Mucosa of descending colon (tissue), 3 donors: ENCODE results near the gene SLC9A1. TPM values are rescaled to one million over a fixed set of nuclear protein-coding genes. Genes with fewer than 3 reads are reported as not detected.
"Not testable (repeated sequence)": the region's sequence is repeated elsewhere in the genome, so short reads cannot be mapped to it uniquely, and the experiment has no call there.

Experiments
- ATAC-seq: fragments of 200-7000 bp; cut with Tn5 transposase; one replicate; pipeline ENCODE4 v1.9.1; 2020; ENCODE audit warnings: mild to moderate bottlenecking, moderate library complexity
- DNase-seq, 3 donors: peaks; one replicate each; pipeline ENCODE4 v3.0.0-alpha.2; 2020
- H3K36me3 ChIP-seq: fragments of 200-600 bp; one replicate; pipeline ENCODE4 v1.8.0; 2021; ENCODE audit warnings: low read depth, mild to moderate bottlenecking
- H3K4me1 ChIP-seq: fragments of 200-600 bp; one replicate; pipeline ENCODE4 v1.8.0; 2021; ENCODE audit warnings: low read depth, mild to moderate bottlenecking
- H3K4me3 ChIP-seq: fragments of 200-600 bp; one replicate; pipeline ENCODE4 v1.8.0; 2021; ENCODE audit warnings: mild to moderate bottlenecking
- H3K9me3 ChIP-seq: fragments of 200-600 bp; one replicate; pipeline ENCODE4 v1.8.0; 2021; ENCODE audit warnings: mild to moderate bottlenecking
- intact Hi-C, 2 donors: fragments of 100-400 bp; cut with DNase I in 1 of 2; cut with micrococcal nuclease in 1 of 2; formaldehyde crosslinking; loops; one replicate each; pipeline versions ENCODE4 v1.11.0 to v1.11.1; 2022; cut with DNase I, micrococcal nuclease
- long read RNA-seq, 2 donors: library from polyadenylated mRNA; unstranded; transcript quantifications; one replicate each; pipeline ENCODE4 v2.0.0, GENCODE V29; 2019 to 2021
- total RNA-seq, 3 donors: library from RNA; stranded (reverse); fragmentation: NEBNext Ultra II Directional in 2 of 3; extraction: Animal tissue kit (Norgen Biotek cat#: 25700) in 2 of 3; gene quantifications; one replicate each; pipeline versions ENCODE4 v1.2.1 to v1.2.4, GENCODE V29; 2021 to 2023
- TF ChIP-seq, protein P1 (sequence below): fragments of 200-600 bp; IDR thresholded peaks from one replicate; pipeline ENCODE4 v1.8.0; 2022; ENCODE audit warnings: antibody characterized with exemption, mild to moderate bottlenecking
- donor health status: DM: no; HTN: no; CAD: no; lungs with moderate emphysema.
- donor health status: DM: no; HTN: no; CAD: no.
- donor health status: DM: no; HTN: yes; CAD: no.

Gene SLC9A1
- 100 to 1,000 TPM in 1 of 3 donors, 10 to 100 TPM in 2; 77.9 to 126 (median 84.1) TPM for total RNA-seq
- long read RNA-seq, donor 1, full-length matches to known transcripts: 15 of 69 reads
- long read RNA-seq, donor 1, partial matches to known transcripts: 34 of 69 reads
- long read RNA-seq, donor 1, other reads (novel, unspliced or antisense): 20 of 69 reads
- long read RNA-seq, donor 2, partial matches to known transcripts: 4 of 14 reads
- long read RNA-seq, donor 2, other reads (novel, unspliced or antisense): 10 of 14 reads

DNA sequence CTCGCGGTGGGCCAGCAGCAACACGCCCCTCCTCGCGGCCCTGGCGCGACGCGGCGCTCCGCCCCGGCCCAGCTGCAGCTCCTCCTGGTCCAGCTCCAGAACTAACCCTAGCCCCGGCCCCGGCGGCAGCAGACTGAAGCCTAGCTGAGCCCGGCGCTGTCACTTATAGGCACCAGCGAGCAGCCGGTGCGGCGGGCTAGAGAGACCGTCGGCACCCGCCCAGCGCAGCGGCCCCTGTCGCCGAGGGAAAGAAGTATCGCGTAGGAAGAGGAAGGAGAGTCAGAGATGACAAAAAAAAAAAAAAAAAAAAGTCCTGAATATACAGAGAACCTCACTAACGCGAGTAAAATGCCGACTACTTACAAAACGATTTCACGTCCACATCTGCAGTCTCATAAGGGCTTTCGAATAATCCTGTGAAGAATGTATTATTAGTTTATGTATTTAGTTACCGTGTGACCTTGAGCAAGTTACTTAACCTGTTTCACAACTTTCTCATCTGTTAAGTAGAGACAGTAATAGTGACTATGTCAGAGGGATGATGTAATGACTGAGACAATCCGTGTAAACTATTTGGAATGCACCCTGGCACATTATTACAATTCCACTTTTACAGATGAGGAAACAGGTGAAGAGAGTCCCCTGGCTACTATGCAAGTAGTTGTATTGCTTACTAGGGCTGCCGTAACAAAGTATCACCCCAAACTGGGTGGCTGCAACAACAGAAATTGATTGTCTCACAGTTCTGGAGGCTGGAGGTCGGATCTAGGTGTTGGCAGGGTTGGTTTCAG, at the start of gene SLC9A1:
Gene SLC9A1, minus strand, starts transcription at position 135 of the 791 bp plus-strand sequence. CDS start 791 bp downstream, outside the sequence.
- peak; percentile 96 for ATAC-seq
- TF ChIP-seq, protein P1, sequence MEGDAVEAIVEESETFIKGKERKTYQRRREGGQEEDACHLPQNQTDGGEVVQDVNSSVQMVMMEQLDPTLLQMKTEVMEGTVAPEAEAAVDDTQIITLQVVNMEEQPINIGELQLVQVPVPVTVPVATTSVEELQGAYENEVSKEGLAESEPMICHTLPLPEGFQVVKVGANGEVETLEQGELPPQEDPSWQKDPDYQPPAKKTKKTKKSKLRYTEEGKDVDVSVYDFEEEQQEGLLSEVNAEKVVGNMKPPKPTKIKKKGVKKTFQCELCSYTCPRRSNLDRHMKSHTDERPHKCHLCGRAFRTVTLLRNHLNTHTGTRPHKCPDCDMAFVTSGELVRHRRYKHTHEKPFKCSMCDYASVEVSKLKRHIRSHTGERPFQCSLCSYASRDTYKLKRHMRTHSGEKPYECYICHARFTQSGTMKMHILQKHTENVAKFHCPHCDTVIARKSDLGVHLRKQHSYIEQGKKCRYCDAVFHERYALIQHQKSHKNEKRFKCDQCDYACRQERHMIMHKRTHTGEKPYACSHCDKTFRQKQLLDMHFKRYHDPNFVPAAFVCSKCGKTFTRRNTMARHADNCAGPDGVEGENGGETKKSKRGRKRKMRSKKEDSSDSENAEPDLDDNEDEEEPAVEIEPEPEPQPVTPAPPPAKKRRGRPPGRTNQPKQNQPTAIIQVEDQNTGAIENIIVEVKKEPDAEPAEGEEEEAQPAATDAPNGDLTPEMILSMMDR: peak; percentile 82
- peak; percentile 94 to 97 (median 97) for DNase-seq
- Histone ChIP-seq H3K4me3 (peak within 1 kb of the TSS; percentile 72), H3K4me1 (peaks cover 40% of the 10 kb centered on the region), H3K36me3 (no peaks in the 10 kb centered on the region), H3K9me3 (no peaks in the 10 kb centered on the region)
- intact Hi-C loops: no loop called here

DNA sequence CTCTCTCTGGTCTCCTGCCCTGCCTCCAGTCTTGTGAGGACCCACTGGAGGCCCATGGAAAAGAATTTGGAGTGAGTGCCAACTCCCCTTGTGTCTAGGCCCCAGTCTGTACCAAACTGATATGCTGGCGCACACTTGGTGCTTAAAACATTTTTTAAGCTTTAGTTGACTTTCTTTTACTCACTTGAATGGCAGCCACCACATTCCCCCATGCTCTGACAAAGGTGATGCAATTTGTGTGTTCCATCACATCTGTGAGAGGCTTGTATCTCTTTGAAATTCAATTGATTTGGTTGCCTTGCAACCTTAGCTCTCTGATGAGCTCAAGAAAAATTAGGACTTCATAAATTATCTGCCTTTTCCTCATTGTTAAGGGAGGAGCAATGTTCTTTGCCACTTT, 49.0 kb upstream of the SLC9A1 start:
- DNase-seq (no peak), ATAC-seq (no peak)
- no peaks in the 10 kb centered on the region for H3K36me3 ChIP-seq
- H3K4me3 ChIP-seq: no peak overlapping the region
- TF ChIP-seq, protein P1: no peak
- intact Hi-C loops: no loop called here
- no peaks in the 10 kb centered on the region for H3K4me1 ChIP-seq
- no peaks in the 10 kb centered on the region for H3K9me3 ChIP-seq

DNA sequence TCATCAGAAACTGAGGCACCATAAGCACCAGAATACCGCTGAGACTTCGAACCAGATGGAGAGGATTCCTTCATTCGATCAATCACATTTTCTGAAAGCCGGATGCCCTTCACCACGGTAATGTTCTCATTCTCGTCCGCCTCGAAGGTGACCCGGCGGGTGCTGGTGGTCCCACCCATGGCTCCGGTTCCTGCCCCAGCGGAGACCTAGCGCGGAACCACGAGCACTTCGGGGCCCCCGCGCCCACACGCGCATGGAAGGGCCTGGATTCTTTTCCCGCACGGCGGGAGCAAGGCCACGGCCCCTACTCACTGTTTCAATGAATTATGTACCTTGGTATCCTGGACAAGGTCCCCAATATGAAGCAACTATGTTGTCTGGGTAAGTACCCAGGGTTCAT, 46.4 kb upstream of the SLC9A1 start:
- peaks cover 5% of the 10 kb centered on the region for H3K4me1 ChIP-seq
- H3K4me3 ChIP-seq: no peak overlapping the region
- H3K9me3 ChIP-seq: no peaks in the 10 kb centered on the region
- ATAC-seq (no peak), DNase-seq (no peak)
- intact Hi-C loops: no loop called here
- TF ChIP-seq, protein P1: no peak
- H3K36me3 ChIP-seq: no peaks in the 10 kb centered on the region

DNA sequence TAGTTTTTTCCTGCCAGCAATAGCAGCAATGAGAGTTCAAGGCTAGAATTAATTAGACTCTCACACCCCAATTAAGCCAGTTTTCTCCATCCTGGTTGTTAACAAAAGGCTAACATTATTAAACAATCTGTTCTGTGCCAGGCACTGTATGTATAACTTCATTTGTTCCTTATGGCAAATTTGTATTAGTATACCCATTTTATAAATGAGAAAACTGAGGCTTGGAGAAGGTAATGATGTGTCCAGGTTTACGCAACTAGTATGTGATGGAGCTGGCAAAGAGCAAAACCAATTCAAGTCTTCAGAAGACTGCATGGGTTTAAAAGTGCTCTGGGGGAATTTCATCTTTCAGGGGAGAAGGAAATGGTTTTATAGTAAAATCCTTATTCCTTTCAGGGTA, 38.3 kb upstream of the SLC9A1 start:
- Histone ChIP-seq H3K4me3 (no peak overlapping the region), H3K4me1 (peaks cover 17% of the 10 kb centered on the region), H3K9me3 (no peaks in the 10 kb centered on the region), H3K36me3 (no peaks in the 10 kb centered on the region)
- ATAC-seq (no peak), DNase-seq (no peak)
- intact Hi-C loops: loop anchor here in 1 of 2 donors (10.0 kb wide), 1 partner anchor 92 kb away; no protein-coding TSS in a partner anchor
- TF ChIP-seq, protein P1: no peak

DNA sequence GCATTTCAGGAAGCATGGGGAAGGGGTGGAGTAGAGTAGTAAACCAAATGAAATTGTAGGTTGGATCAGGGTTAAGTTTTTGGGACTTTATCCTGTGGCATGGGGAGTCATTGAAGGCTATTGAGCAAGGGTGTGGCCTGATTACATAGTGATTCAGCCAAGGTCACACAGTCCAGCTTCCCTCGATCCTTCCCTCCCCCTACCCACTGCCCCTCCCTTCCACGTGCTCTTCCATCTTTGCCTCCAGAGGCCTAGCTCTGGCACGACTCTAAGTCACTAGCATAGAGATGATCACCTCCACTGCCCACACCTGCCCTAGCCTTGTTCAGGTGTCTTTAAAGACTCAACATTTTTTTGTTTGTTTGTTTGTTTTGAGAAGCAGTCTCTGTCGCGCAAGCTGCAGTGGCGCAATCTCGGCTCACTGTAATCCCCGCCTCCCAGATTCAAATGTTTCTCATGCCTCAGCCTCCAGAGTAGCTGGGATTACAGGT, 37.2 kb upstream of the SLC9A1 start:
- Histone ChIP-seq H3K36me3 (no peaks in the 10 kb centered on the region), H3K4me3 (no peak overlapping the region), H3K9me3 (no peaks in the 10 kb centered on the region), H3K4me1 (peaks cover 12% of the 10 kb centered on the region)
- intact Hi-C loops: loop anchor here in 1 of 2 donors (10.0 kb wide), 1 partner anchor 93 kb away; no protein-coding TSS in a partner anchor
- TF ChIP-seq, protein P1: no peak
- DNase-seq (peak; percentile 60 to 77 (median 72)), ATAC-seq (peak; percentile 94)

DNA sequence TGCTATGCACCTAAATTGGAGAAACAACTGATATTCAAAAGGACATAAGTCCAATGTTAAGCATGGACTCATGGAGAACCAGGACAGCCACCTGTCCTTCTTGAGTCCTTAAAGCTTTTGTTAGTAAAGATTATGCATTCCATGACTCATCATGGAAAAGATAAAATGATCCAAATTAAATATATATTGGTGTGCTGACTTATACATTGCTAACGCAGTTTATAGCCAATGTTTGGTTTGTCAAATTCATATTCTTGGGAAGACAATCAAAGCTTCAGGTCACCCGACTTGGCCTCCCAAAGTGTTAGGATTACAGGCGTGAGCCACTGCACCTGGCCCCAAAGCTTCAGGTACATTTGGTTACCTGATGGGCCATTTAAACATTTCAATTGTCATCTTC, 29.7 kb upstream of the SLC9A1 start:
- intact Hi-C loops, H3K36me3 ChIP-seq, DNase-seq, H3K4me1 ChIP-seq, ATAC-seq, H3K4me3 ChIP-seq: not testable (repeated sequence)
- peaks cover 14% of the 10 kb centered on the region for H3K9me3 ChIP-seq
